Measurements from ENCODE around the gene SETD3. TPM values are rescaled to one million over a fixed set of nuclear protein-coding genes. Genes with fewer than 3 reads are reported as not detected.

Gene SETD3
- total and polyA plus RNA-seq, 2 donors (not counting 1 experiment from before 2014, with no cell fraction given) = 30.9 to 38.3 TPM

Other genes starting within 250 kb of the SETD3 start
- gene BCL11B, start 208.7 kb downstream of the SETD3 start, total RNA-seq = under 0.01 TPM in 2 replicates
- gene BCL11B, start 208.7 kb downstream of the SETD3 start, polyA plus RNA-seq = not detected in 2 replicates
- 33.9 and 51.0 TPM in 2 replicates for gene CCNK, start 550 bp upstream of the SETD3 start, total RNA-seq
- 7.3 and 12.9 TPM in 2 replicates for gene CCNK, start 550 bp upstream of the SETD3 start, polyA plus RNA-seq
- gene CCDC85C, start 123.3 kb upstream of the SETD3 start, total RNA-seq = 2.6 and 9.6 TPM in 2 replicates
- 4.6 and 8.3 TPM in 2 replicates for gene CCDC85C, start 123.3 kb upstream of the SETD3 start, polyA plus RNA-seq
- 7.7 and 9.9 TPM in 2 replicates for gene HHIPL1, start 164.3 kb upstream of the SETD3 start, total RNA-seq
- gene HHIPL1, start 164.3 kb upstream of the SETD3 start, polyA plus RNA-seq = 1.5 and 1.6 TPM in 2 replicates
- gene CYP46A1, start 203.4 kb upstream of the SETD3 start, total RNA-seq = under 0.01 and 0.33 TPM in 2 replicates
- gene CYP46A1, start 203.4 kb upstream of the SETD3 start, polyA plus RNA-seq = 0.09 and 0.11 TPM in 2 replicates